ENCODE data around the gene OXSR1. TPM values are rescaled to one million over a fixed set of nuclear protein-coding genes. Genes with fewer than 3 reads are reported as not detected.

The OXSR1 gene
- total and polyA plus RNA-seq, 2 of the 13 experiments (the other 11 are each of a cell fraction or from before 2014, with no cell fraction given), result 27.4 to 32.6 TPM

DNA sequence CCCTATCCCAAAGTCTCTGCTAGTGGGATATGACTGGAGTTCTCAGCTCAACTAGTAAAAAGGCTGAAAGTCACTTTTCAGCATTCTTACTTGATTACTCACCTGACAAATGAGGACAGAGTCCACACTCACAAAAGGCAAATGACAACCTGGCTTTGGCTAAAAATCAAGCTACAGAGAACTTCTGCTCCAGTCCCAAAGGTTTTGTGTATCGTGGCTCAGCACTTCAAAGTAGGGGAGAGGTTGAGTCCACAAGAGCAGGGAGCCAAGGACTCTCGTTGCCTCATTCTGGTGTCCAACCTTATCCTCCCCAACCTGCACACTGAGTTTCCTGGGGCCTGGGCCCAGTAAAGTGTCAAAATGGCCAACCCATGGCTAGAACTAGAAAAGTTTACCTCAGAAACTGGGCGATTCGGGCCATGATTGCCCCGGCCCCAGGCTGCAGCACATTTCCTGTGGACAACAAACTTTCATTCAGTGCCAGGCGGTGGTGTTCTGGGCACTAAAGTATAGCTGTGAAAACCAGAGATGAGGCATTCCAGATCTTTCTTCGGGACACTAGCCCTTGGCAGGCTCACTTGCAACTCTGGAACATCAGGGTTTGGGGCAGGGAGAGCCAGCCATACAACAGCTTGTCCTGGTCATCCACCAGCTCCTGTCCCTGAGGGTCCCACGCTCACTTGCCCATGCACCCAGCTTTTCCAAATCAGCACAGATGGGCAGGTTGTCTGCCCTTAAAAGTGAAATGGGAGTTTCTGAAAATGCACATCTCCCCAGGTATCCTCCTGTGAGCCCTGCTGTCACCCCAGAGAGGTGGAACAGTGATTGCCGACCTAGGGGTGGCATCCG lies 31.6 kb upstream of the OXSR1 start (continued):
- TF ChIP-seq PAXIP1 (CRISPR knock-in tag; conservative IDR thresholded peaks at IDR 0.05) (peak; percentile 100), TAF1 (CRISPR knock-in tag; IDR thresholded peaks at IDR 0.05) (peak; percentile 50; the same call in 1 of the 2 replicates), GMEB2 (CRISPR knock-in tag; IDR thresholded peaks at IDR 0.05; ENCODE audit: low read depth) (0 out of 2 replicates have a peak, but pooled peaks have one; percentile 40), E2F1 (CRISPR knock-in tag; IDR thresholded peaks at IDR 0.05) (no peak), ZNF326 (CRISPR knock-in tag; IDR thresholded peaks at IDR 0.05; ENCODE audit: borderline replicate concordance) (no peak), ZNF274 (CRISPR knock-in tag; IDR thresholded peaks at IDR 0.05) (no peak; the same call in 1 of the 2 replicates), PTBP1 (IDR thresholded peaks at IDR 0.05; ENCODE audit: low read depth, low read length, poor library complexity, severe bottlenecking) (no peak), KMT2A (CRISPR knock-in tag; IDR thresholded peaks at IDR 0.05) (peak; percentile 73; the same call in 1 of the 2 replicates), HDAC6 (IDR thresholded peaks at IDR 0.05; ENCODE audit: low read depth, low read length) (no peak), HNRNPK (IDR thresholded peaks at IDR 0.05; ENCODE audit: low read depth, low read length, poor library complexity, severe bottlenecking) (no peak), SALL1 (CRISPR knock-in tag; IDR thresholded peaks at IDR 0.05) (peak; percentile 90), MEF2D (CRISPR knock-in tag; IDR thresholded peaks at IDR 0.05) (peak; percentile 75), XBP1 (CRISPR knock-in tag; IDR thresholded peaks at IDR 0.05) (no peak)
- TF ChIP-seq, protein P1, sequence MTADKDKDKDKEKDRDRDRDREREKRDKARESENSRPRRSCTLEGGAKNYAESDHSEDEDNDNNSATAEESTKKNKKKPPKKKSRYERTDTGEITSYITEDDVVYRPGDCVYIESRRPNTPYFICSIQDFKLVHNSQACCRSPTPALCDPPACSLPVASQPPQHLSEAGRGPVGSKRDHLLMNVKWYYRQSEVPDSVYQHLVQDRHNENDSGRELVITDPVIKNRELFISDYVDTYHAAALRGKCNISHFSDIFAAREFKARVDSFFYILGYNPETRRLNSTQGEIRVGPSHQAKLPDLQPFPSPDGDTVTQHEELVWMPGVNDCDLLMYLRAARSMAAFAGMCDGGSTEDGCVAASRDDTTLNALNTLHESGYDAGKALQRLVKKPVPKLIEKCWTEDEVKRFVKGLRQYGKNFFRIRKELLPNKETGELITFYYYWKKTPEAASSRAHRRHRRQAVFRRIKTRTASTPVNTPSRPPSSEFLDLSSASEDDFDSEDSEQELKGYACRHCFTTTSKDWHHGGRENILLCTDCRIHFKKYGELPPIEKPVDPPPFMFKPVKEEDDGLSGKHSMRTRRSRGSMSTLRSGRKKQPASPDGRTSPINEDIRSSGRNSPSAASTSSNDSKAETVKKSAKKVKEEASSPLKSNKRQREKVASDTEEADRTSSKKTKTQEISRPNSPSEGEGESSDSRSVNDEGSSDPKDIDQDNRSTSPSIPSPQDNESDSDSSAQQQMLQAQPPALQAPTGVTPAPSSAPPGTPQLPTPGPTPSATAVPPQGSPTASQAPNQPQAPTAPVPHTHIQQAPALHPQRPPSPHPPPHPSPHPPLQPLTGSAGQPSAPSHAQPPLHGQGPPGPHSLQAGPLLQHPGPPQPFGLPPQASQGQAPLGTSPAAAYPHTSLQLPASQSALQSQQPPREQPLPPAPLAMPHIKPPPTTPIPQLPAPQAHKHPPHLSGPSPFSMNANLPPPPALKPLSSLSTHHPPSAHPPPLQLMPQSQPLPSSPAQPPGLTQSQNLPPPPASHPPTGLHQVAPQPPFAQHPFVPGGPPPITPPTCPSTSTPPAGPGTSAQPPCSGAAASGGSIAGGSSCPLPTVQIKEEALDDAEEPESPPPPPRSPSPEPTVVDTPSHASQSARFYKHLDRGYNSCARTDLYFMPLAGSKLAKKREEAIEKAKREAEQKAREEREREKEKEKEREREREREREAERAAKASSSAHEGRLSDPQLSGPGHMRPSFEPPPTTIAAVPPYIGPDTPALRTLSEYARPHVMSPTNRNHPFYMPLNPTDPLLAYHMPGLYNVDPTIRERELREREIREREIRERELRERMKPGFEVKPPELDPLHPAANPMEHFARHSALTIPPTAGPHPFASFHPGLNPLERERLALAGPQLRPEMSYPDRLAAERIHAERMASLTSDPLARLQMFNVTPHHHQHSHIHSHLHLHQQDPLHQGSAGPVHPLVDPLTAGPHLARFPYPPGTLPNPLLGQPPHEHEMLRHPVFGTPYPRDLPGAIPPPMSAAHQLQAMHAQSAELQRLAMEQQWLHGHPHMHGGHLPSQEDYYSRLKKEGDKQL (CRISPR knock-in tag; IDR thresholded peaks at IDR 0.05; ENCODE audit: low read depth), result peak; percentile 80; the same call in 1 of the 2 replicates
- TF ChIP-seq, protein P2, sequence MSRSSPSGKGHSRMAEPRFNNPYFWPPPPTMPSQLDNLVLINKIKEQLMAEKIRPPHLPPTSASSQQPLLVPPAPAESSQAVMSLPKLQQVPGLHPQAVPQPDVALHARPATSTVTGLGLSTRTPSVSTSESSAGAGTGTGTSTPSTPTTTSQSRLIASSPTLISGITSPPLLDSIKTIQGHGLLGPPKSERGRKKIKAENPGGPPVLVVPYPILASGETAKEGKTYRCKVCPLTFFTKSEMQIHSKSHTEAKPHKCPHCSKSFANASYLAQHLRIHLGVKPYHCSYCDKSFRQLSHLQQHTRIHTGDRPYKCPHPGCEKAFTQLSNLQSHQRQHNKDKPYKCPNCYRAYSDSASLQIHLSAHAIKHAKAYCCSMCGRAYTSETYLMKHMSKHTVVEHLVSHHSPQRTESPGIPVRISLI (CRISPR knock-in tag; IDR thresholded peaks at IDR 0.05; ENCODE audit: borderline replicate concordance), result peak; percentile 52; the same call in 1 of the 2 replicates
